ENCODE data around the gene ARHGEF19. TPM values are rescaled to one million over a fixed set of nuclear protein-coding genes. Genes with fewer than 3 reads are reported as not detected.
A peak's percentile ranks its signal among the peaks of the same experiment; 100 is the strongest.

Gene ARHGEF19
- total and polyA plus RNA-seq, 10 donors: 3.5 to 12.9 (median 7.8) TPM

DNA sequence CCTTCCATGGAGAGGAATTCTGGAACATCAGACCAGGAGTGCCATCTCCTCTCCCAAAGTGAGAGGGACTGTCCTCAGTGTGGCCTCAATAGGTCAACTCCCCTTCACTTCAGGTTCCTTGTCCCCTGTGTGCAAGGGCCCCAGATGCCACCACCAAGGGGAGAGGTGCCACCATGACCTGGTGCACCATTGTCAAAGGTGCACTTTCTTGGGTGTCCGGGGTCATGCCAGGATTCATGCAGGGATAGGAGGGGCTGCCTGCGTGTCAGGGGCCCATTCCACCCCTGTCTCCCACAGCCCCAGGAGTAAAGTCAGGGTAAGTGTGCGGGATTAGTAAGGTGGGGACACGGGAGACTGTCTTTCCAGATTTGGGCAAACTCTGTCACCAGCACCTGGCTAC is 35.1 kb downstream of the ARHGEF19 start:
- H3K9me3 ChIP-seq: no peaks in the 10 kb centered on the region
- peaks cover 11 to 60% (median 38%) of the 10 kb centered on the region in 6 donors for H3K4me1 ChIP-seq
- no peak for DNase-seq
- WGBS, 5 donors: 91 to 100% (median 94%) methylated on average over 2 to 4 of the region's 4 CpGs
- H3K4me3 ChIP-seq: no peak overlapping the region
- peak overlapping the region in 6 of 8 donors; percentile 64 to 82 (median 73) for H3K27ac ChIP-seq
- H3K36me3 ChIP-seq: no peaks in the 10 kb centered on the region
- TF ChIP-seq POLR2A (IDR thresholded peaks at IDR 0.05): no peak
- TF ChIP-seq, protein P1, sequence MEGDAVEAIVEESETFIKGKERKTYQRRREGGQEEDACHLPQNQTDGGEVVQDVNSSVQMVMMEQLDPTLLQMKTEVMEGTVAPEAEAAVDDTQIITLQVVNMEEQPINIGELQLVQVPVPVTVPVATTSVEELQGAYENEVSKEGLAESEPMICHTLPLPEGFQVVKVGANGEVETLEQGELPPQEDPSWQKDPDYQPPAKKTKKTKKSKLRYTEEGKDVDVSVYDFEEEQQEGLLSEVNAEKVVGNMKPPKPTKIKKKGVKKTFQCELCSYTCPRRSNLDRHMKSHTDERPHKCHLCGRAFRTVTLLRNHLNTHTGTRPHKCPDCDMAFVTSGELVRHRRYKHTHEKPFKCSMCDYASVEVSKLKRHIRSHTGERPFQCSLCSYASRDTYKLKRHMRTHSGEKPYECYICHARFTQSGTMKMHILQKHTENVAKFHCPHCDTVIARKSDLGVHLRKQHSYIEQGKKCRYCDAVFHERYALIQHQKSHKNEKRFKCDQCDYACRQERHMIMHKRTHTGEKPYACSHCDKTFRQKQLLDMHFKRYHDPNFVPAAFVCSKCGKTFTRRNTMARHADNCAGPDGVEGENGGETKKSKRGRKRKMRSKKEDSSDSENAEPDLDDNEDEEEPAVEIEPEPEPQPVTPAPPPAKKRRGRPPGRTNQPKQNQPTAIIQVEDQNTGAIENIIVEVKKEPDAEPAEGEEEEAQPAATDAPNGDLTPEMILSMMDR (IDR thresholded peaks at IDR 0.05 in 8 of 11, conservative IDR thresholded peaks at IDR 0.05 in 3 of 11): no peak
- intact Hi-C loops (cut with DNase I; ENCODE audit: low total_unique reads): no loop called here
- peaks cover 0 to 20% (median 0%) of the 10 kb centered on the region in 7 donors for H3K27me3 ChIP-seq (replicated peaks in 1 of 7)

DNA sequence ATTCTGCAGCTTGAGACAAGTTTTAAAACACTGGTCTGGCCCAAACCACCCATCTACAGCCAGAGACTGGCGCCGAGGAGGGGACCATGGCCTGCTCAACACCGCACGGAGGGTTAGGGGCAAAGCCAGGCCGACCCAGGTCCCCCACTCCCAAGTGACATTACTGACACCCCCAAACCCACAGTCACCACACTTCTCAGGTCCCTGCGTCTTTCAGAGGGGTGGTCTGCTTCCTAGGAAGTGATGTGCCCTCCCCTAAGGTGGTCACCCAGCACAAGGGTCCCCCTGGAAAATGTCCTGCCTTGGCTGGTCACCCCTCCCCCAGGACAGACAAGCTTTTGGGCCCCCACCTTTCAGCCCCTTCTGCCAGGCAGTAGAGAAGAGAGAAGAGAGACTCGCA is 35.8 kb downstream of the ARHGEF19 start:
- no peak overlapping the region for H3K4me3 ChIP-seq
- peak overlapping the region in 7 of 8 donors; percentile 51 to 82 (median 72) for H3K27ac ChIP-seq
- no peaks in the 10 kb centered on the region for H3K9me3 ChIP-seq
- no peak for TF ChIP-seq POLR2A (IDR thresholded peaks at IDR 0.05)
- no peak for TF ChIP-seq POLR2AphosphoS5 (IDR thresholded peaks at IDR 0.05)
- TF ChIP-seq, protein P1 (IDR thresholded peaks at IDR 0.05 in 8 of 11, conservative IDR thresholded peaks at IDR 0.05 in 3 of 11): no peak
- intact Hi-C loops (cut with DNase I; ENCODE audit: low total_unique reads): no loop called here
- no peak for DNase-seq
- H3K4me1 ChIP-seq: peaks cover 11 to 55% (median 36%) of the 10 kb centered on the region in 6 donors
- H3K36me3 ChIP-seq: no peaks in the 10 kb centered on the region
- peaks cover 0 to 23% (median 0%) of the 10 kb centered on the region in 7 donors for H3K27me3 ChIP-seq (replicated peaks in 1 of 7)
- WGBS, 5 donors: 64 to 89% (median 76%) methylated on average over 6 to 7 of the region's 7 CpGs

DNA sequence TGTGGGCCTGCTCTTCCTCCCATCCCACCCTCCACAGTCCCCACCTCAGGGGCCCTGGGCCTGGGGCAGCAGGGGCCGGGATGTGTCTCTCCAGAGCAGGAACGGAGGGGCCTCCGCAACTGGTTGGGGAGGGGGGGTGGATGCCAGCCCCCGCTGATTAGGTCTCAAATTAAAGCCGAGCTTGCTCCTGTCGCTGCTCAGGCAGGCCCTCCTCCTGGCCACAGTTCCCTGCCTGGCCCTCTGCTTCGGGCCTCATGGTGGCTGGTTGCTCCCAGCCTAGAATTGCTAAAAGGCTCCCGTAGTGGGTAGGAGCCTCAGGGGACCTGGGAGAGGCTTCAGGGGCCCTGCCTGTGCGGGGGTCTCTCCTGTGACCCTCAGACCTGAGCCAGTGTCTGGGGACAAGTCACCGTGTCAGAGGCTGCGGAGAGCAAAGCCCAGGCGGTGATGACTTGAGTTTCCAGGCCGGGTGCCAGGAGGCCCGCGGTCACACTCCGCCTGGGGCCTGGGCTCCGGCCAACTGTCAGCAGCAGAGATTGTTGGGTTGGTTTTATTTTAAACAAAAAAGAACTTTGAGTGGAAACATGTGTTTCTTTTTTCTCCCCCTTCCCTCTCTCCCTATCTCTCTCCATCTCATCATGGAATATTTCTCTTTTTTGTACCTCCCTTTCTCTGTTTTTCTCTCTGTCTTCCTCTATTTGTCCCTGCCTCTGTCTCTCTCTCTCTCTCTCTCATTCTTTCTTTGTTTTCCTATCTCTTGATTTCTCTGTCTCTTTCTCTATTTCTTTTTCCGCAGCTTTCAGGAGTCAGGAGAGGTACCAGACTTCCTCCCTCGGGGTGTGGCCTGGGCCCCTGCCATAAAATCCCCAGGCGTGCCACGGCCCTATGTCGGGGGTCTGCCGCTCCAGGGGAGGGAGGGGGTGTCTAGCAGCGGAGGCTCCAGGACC is 36.6 kb downstream of the ARHGEF19 start:
- intact Hi-C loops (cut with DNase I; ENCODE audit: low total_unique reads): no loop called here
- Histone ChIP-seq H3K27me3 (replicated peaks in 1 of 7) (peaks cover 0 to 26% (median 0%) of the 10 kb centered on the region in 7 donors), H3K36me3 (no peaks in the 10 kb centered on the region), H3K9me3 (no peaks in the 10 kb centered on the region), H3K4me3 (no peak overlapping the region), H3K4me1 (peaks cover 11 to 47% (median 32%) of the 10 kb centered on the region in 6 donors), H3K27ac (peak overlapping the region in 7 of 8 donors; percentile 51 to 82 (median 72))
- no peak for DNase-seq
- WGBS, 5 donors: 22 to 45% (median 30%) methylated on average over 15 to 24 of the region's 24 CpGs
- TF ChIP-seq POLR2AphosphoS5 (IDR thresholded peaks at IDR 0.05) (peak in 2 of 3 donors; percentile 61 to 71), POLR2A (IDR thresholded peaks at IDR 0.05) (no peak)
- TF ChIP-seq, protein P1 (IDR thresholded peaks at IDR 0.05 in 8 of 11, conservative IDR thresholded peaks at IDR 0.05 in 3 of 11): no peak

Data from spleen (tissue), 11 donors.